HEK293T (cell line): Measurements from ENCODE around the gene SENP5.
A peak's percentile ranks its signal among the peaks of the same experiment; 100 is the strongest.

Experiments used
- CTCF ChIA-PET: fragments of 350-600 bp; formaldehyde crosslinking; extraction: SDS; loops from one replicate; lab custom pipeline; 2021; ENCODE audit warnings: antibody characterized with exemption, inconsistent platforms; lab: Yijun Ruan, JAX
- POLR2A ChIA-PET: fragments of 350-600 bp; formaldehyde crosslinking; extraction: SDS; loops from one replicate; lab custom pipeline; 2020; ENCODE audit warnings: antibody characterized with exemption, inconsistent platforms; lab: Yijun Ruan, JAX
- DNase-seq: peaks from one replicate; pipeline ENCODE4 v3.0.0; 2012; ENCODE audit warnings: mixed read lengths; ENCODE audit errors: extremely low spot score
- ARNT ChIP-seq: fragments of 450-650 bp; IDR thresholded peaks from 2 replicates; pipeline ENCODE4 v1.6.1; 2017; ENCODE audit warnings: mild to moderate bottlenecking
- BHLHE40 ChIP-seq: fragments of 450-650 bp; IDR thresholded peaks from 2 replicates; pipeline ENCODE4 v1.6.1; 2016; ENCODE audit warnings: mild to moderate bottlenecking, moderate library complexity, borderline replicate concordance
- CTBP1 ChIP-seq: fragments of 450-650 bp; IDR thresholded peaks from 2 replicates; pipeline ENCODE4 v1.6.1; 2016; ENCODE audit warnings: borderline replicate concordance
- ELF4 ChIP-seq: fragments of 450-650 bp; IDR thresholded peaks from 2 replicates; pipeline ENCODE4 v1.6.1; 2017; ENCODE audit warnings: antibody characterized with exemption
- FOXA1 ChIP-seq: fragments of 450-650 bp; IDR thresholded peaks from 2 replicates; pipeline ENCODE4 v1.6.1; 2016; ENCODE audit warnings: mild to moderate bottlenecking
- FOXK2 ChIP-seq: fragments of 450-650 bp; IDR thresholded peaks from 2 replicates; pipeline ENCODE4 v1.6.1; 2016; ENCODE audit warnings: mild to moderate bottlenecking
- FOXM1 ChIP-seq: fragments of 450-650 bp; IDR thresholded peaks from 2 replicates; pipeline ENCODE4 v1.6.1; 2017; ENCODE audit warnings: mild to moderate bottlenecking, borderline replicate concordance
- HDGF ChIP-seq: fragments of 450-650 bp; IDR thresholded peaks from 2 replicates; pipeline ENCODE4 v1.6.1; 2017; ENCODE audit warnings: antibody characterized with exemption, borderline replicate concordance
- L3MBTL2 ChIP-seq: fragments of 450-650 bp; conservative IDR thresholded peaks from 2 replicates; pipeline ENCODE4 v1.6.1; 2016; ENCODE audit warnings: mild to moderate bottlenecking
- LEF1 ChIP-seq: fragments of 450-650 bp; IDR thresholded peaks from 2 replicates; pipeline ENCODE4 v1.6.1; 2017; ENCODE audit warnings: mild to moderate bottlenecking, borderline replicate concordance
- NFRKB ChIP-seq: fragments of 450-650 bp; IDR thresholded peaks from 2 replicates; pipeline ENCODE4 v1.6.1; 2016; ENCODE audit warnings: mild to moderate bottlenecking, moderate library complexity
- PKNOX1 ChIP-seq: fragments of 450-650 bp; IDR thresholded peaks from 2 replicates; pipeline ENCODE4 v1.6.1; 2016
- SP1 ChIP-seq: fragments of 450-650 bp; IDR thresholded peaks from 2 replicates; pipeline ENCODE4 v1.6.1; 2017
- SUZ12 ChIP-seq: fragments of 450-650 bp; IDR thresholded peaks from 2 replicates; pipeline ENCODE4 v1.6.1; 2016; ENCODE audit warnings: mild to moderate bottlenecking
- TARDBP ChIP-seq: fragments of 450-650 bp; IDR thresholded peaks from 2 replicates; pipeline ENCODE4 v1.6.1; 2016
- ZNF384 ChIP-seq: fragments of 450-650 bp; IDR thresholded peaks from 2 replicates; pipeline ENCODE4 v1.6.1; 2016

The SENP5 gene

GRCh38 chr3:196969134-196969659, 101.5 kb downstream of the SENP5 start:
- ChIA-PET CTCF (no interaction called here), POLR2A (no interaction called here)
- DNase-seq, result peak; percentile 28
- TF ChIP-seq FOXA1 (no peak), FOXK2 (no peak), PKNOX1 (no peak), BHLHE40 (no peak), LEF1 (no peak), ZNF384 (no peak), SP1 (no peak), L3MBTL2 (peak; percentile 75)

- no peak for TF ChIP-seq BHLHE40
- no peak for TF ChIP-seq ZNF384
- TF ChIP-seq ARNT, result 0 out of 2 replicates have a peak, but pooled peaks have one; percentile 14
- TF ChIP-seq L3MBTL2, result 0 out of 2 replicates have a peak, but pooled peaks have one; percentile 27
- DNase-seq, result peak; percentile 81
- ChIA-PET POLR2A (no interaction called here), CTCF (no interaction called here)
Measured at GRCh38 chr3:196969660-196970546, 102.2 kb downstream of the SENP5 start.

GRCh38 chr3:196970547-196971093, 102.9 kb downstream of the SENP5 start:
- no peak for TF ChIP-seq ZNF384
- TF ChIP-seq SUZ12, result no peak
- TF ChIP-seq LEF1, result no peak
- TF ChIP-seq ELF4, result no peak
- TF ChIP-seq CTBP1, result no peak
- TF ChIP-seq BHLHE40, result no peak
- TF ChIP-seq FOXA1, result no peak
- TF ChIP-seq PKNOX1, result no peak
- TF ChIP-seq HDGF, result no peak
- no peak for TF ChIP-seq FOXM1
- no peak for TF ChIP-seq FOXK2
- TF ChIP-seq ARNT, result no peak
- no peak for TF ChIP-seq NFRKB
- no peak for TF ChIP-seq SP1
- TF ChIP-seq TARDBP, result no peak
- no peak for TF ChIP-seq L3MBTL2
- ChIA-PET POLR2A (no interaction called here), CTCF (no interaction called here)
- no peak for DNase-seq

GRCh38 chr3:196971094-196971698, 103.5 kb downstream of the SENP5 start:
- POLR2A ChIA-PET, result no interaction called here
- DNase-seq, result no peak

GRCh38 chr3:196974661-196975060, 106.9 kb downstream of the SENP5 start:
- ChIA-PET CTCF (no interaction called here), POLR2A (no interaction called here)
- no peak for TF ChIP-seq ELF4
- no peak for TF ChIP-seq NFRKB
- no peak for TF ChIP-seq TARDBP
- DNase-seq, result no peak

More at GRCh38 chr3:196971094-196971698, 103.5 kb downstream of the SENP5 start:
- CTCF ChIA-PET, result no interaction called here
- no peak for TF ChIP-seq ELF4
- TF ChIP-seq PKNOX1, result no peak
- TF ChIP-seq ARNT, result no peak
- no peak for TF ChIP-seq HDGF
- TF ChIP-seq FOXK2, result no peak
- TF ChIP-seq NFRKB, result no peak
- no peak for TF ChIP-seq FOXM1
- no peak for TF ChIP-seq TARDBP
- no peak for TF ChIP-seq SP1
- TF ChIP-seq BHLHE40, result no peak
- no peak for TF ChIP-seq ZNF384
- no peak for TF ChIP-seq L3MBTL2
- no peak for TF ChIP-seq CTBP1
- TF ChIP-seq LEF1, result no peak
- TF ChIP-seq FOXA1, result no peak
- TF ChIP-seq SUZ12, result no peak

GRCh38 chr3:196975349-196975748, 107.6 kb downstream of the SENP5 start:
- ChIA-PET CTCF (no interaction called here), POLR2A (no interaction called here)
- no peak for TF ChIP-seq ZNF384
- TF ChIP-seq FOXM1, result no peak
- TF ChIP-seq TARDBP, result no peak
- TF ChIP-seq ARNT, result no peak
- TF ChIP-seq PKNOX1, result no peak
- no peak for TF ChIP-seq L3MBTL2
- TF ChIP-seq ELF4, result no peak
- no peak for TF ChIP-seq FOXA1
- no peak for DNase-seq
